GF-D8 (cell line): ENCODE measurements around the gene TMC4.

Experiments used
- DNase-seq: peaks from one replicate; lab custom pipeline; 2025; lab: John Stamatoyannopoulos, UW

Gene TMC4

GRCh38 chr19:54133312-54133956 lies 39.5 kb downstream of the TMC4 start:
- DNase-seq, result peak; percentile 60

GRCh38 chr19:54129617-54129996 lies 43.4 kb downstream of the TMC4 start:
- DNase-seq, result no peak

GRCh38 chr19:54128796-54129616 lies 44.0 kb downstream of the TMC4 start:
- no peak for DNase-seq

GRCh38 chr19:54128441-54128725 lies 44.6 kb downstream of the TMC4 start:
- DNase-seq, result no peak

- no peak for DNase-seq
Measured at GRCh38 chr19:54127688-54128440, 45.1 kb downstream of the TMC4 start.

GRCh38 chr19:54125713-54126112 lies 47.2 kb downstream of the TMC4 start:
- no peak for DNase-seq

GRCh38 chr19:54124393-54124792 lies 48.6 kb downstream of the TMC4 start:
- DNase-seq, result no peak

- DNase-seq, result no peak
Measured at GRCh38 chr19:54123682-54124081, 49.3 kb downstream of the TMC4 start.

- no peak for DNase-seq
Measured at GRCh38 chr19:54121259-54121658, 51.7 kb downstream of the TMC4 start.

- DNase-seq, result peak; percentile 90
Measured at GRCh38 chr19:54115109-54116063, 57.6 kb downstream of the TMC4 start, which contains the start of the genes PRPF31 and TFPT. Gene PRPF31, plus strand, starts transcription at chr19:54115754. Its CDS starts 2,525 bp downstream, at chr19:54118279. Gene TFPT, minus strand, starts transcription at chr19:54115657. Its CDS starts 388 bp downstream, at chr19:54115269.

GRCh38 chr19:54114340-54115108 lies 58.4 kb downstream of the TMC4 start:
- DNase-seq, result peak; percentile 42
